HG02588 (cell line): Measurements from ENCODE around the gene CELSR3.

Experiments used
- ATAC-seq: cut with Tn5 transposase; IDR thresholded peaks from one replicate; pipeline ENCODE4 v1.9.1; 2021; ENCODE audit warnings: mild to moderate bottlenecking, moderate library complexity; ENCODE audit not compliant: unreplicated experiment

The CELSR3 gene

GRCh38 chr3:48662753-48663488, at the start of gene CELSR3:
TSS of gene CELSR3 (minus strand) at chr3:48662886. CDS start at chr3:48662634, 252 bp downstream.
- no peak for ATAC-seq

- no peak for ATAC-seq
Observed at GRCh38 chr3:48711727-48712126, 49.0 kb upstream of the CELSR3 start.

- no peak for ATAC-seq
Observed at GRCh38 chr3:48709051-48709461, 46.4 kb upstream of the CELSR3 start.

GRCh38 chr3:48708481-48708889, 45.8 kb upstream of the CELSR3 start:
- ATAC-seq: no peak

GRCh38 chr3:48707157-48707556, 44.5 kb upstream of the CELSR3 start:
- ATAC-seq: no peak

- no peak for ATAC-seq
Observed at GRCh38 chr3:48702320-48702920, 39.7 kb upstream of the CELSR3 start.

- no peak for ATAC-seq
Observed at GRCh38 chr3:48700731-48701405, 38.2 kb upstream of the CELSR3 start.

- ATAC-seq: no peak
Observed at GRCh38 chr3:48698891-48699290, 36.2 kb upstream of the CELSR3 start.

GRCh38 chr3:48697952-48698351, 35.3 kb upstream of the CELSR3 start:
- no peak for ATAC-seq

- no peak for ATAC-seq
Observed at GRCh38 chr3:48696601-48697000, 33.9 kb upstream of the CELSR3 start.

- ATAC-seq: no peak
Observed at GRCh38 chr3:48696156-48696555, 33.5 kb upstream of the CELSR3 start.

- ATAC-seq: no peak
Observed at GRCh38 chr3:48695393-48695753, 32.7 kb upstream of the CELSR3 start.

GRCh38 chr3:48694610-48695392, 32.1 kb upstream of the CELSR3 start:
- no peak for ATAC-seq

GRCh38 chr3:48693826-48694225, 31.1 kb upstream of the CELSR3 start:
- no peak for ATAC-seq

GRCh38 chr3:48692551-48692950, 29.9 kb upstream of the CELSR3 start:
- ATAC-seq: no peak

GRCh38 chr3:48690846-48691458, 28.3 kb upstream of the CELSR3 start:
- ATAC-seq: no peak

GRCh38 chr3:48689384-48689783, 26.7 kb upstream of the CELSR3 start:
- ATAC-seq: no peak

- no peak for ATAC-seq
Observed at GRCh38 chr3:48688737-48689075, 26.0 kb upstream of the CELSR3 start.

GRCh38 chr3:48688032-48688736, 25.5 kb upstream of the CELSR3 start:
- ATAC-seq: no peak

- no peak for ATAC-seq
Observed at GRCh38 chr3:48687220-48687678, 24.6 kb upstream of the CELSR3 start.
